HG03575 (cell line): ENCODE results near the gene LRP1.

Experiments used
- ATAC-seq: cut with Tn5 transposase; IDR thresholded peaks from one replicate; pipeline ENCODE4 v1.9.1; 2021; ENCODE audit not compliant: unreplicated experiment, insufficient number of reproducible peaks, low FRiP score; ENCODE audit errors: extremely low read depth

The LRP1 gene

GRCh38 chr12:57250541-57250940 is 122.3 kb downstream of the LRP1 start:
- ATAC-seq = no peak

DNA sequence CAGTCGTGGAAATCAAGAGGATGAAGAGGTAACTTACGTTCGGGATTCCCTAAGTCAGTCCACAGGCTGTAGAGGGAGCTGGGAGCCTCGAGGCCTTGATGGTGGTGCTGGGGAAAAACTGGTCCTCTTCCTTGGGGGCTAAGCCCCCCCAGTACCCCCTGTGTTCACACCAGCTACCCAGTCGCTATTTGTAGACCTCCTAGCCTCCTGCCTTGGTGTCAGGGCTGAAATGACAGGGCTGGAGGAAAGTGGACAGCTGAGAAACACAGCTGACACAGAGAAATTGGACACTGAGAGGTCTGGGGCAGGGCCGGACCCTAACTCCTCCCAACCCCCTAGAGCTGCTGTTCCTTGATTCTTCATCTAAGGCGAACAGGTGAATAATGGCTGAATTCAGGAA is 122.7 kb downstream of the LRP1 start, which contains the start of gene STAC3:
STAC3 (minus strand) TSS at position 232 of the 400 bp plus-strand sequence. CDS start 1,551 bp downstream, outside the sequence.
- ATAC-seq = no peak

- ATAC-seq = no peak
Measured at GRCh38 chr12:57254506-57255280, 126.4 kb downstream of the LRP1 start.

DNA sequence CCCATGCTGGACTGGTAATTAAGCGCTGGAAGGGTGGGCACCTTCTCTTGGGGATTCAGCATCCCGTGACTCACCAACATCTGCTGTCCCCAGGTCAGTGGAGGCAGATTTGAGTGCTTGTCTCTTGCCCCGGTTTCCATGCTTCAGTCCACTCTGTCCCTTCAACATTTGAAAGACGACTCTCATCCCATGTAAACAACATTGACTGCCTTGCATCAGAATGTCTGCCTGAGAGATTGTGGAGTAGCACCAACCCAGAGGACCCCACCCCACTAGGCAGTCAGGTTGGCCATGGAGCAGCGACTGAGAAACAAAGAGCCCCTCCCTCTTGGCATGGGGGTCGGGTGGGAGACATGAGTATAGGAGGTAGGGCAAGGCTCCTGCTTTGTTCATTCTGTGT is 127.6 kb downstream of the LRP1 start:
- no peak for ATAC-seq

DNA sequence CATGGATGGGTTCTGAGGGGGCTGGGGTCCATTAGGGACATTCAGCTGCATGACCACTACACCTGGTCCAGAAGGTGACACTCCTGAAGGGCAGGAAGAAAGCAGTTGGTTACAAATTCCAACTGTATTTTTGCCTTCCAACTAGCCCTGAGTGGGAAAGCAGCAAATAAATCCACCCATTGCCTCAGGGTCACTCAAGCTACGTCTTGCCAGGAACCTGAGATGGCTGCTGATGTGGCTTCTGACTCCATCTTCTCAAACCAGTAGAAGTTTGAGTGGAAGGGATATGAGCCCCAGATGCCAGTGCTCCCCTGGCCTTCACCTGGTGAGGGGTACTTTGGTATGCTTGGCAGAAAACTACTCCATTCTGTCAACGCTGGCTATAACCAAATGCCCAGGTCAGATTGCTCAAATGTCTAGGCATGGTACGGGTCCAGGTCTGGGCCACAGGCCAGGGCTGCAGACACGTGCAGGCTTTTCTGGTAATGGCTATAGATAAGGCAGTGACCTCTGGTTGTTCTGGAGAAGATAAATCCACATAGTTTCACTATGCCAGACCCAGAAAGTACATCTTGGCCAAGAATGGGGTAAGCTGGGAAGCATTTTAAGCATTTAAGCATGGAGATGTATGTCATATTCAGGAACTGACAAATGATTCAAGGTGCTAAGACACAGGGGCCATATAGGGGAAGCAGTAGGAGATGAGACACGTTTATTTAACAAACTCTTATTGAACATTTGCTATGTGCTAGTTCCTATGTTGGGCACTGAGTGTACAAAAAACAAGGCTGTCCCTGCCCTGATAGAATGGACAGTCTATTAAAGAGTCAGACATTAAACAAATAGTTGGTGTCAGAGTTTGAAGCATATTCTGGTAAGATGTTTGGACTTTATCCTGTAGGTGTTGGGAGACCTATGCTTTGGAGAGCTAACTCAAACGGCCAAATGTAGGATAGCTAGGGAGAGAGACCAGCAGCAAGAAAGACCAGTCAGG is 131.0 kb downstream of the LRP1 start:
- ATAC-seq = no peak

- ATAC-seq = no peak
Measured at GRCh38 chr12:57260366-57260765, 132.1 kb downstream of the LRP1 start.

GRCh38 chr12:57261428-57261865 is 133.2 kb downstream of the LRP1 start:
- ATAC-seq = no peak

DNA sequence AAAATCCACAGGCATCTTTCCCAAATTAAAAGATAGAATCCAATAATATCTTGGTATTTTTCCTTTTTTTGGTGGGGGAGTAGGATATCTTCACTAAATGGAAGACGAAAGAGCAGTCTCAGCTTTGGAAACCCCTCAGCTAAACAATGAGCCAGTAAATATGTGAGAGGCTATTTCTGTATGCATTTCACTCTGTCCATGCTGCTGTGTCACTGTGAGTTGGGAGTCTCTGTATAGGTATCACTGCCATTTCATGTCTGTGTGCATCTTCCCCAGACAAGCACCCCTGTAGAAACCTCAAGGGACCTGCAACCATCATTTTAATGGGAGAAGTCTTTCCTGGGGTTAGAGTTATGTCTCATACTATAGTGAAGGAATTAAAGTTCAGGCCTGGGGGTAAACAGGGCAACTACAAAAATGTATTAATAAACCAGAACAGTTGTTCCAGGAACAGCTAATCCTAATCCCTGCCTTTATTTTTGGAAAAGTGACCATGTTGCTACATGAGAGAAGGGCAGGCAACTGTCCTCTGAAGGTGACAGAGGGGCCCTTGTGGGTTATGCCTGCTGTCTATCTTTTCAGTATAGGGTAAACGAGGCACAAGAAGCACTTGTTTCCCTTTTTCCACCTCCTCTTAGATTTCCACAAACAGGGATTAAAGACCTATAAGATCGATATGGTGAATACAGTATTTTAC is 134.0 kb downstream of the LRP1 start:
- ATAC-seq = no peak
